PC-3 (cell line): Measurements from ENCODE around the gene RSL1D1. TPM values are rescaled to one million over a fixed set of nuclear protein-coding genes. Genes with fewer than 3 reads are reported as not detected.

Experiments used
- ATAC-seq: fragments of 200-7000 bp; cut with Tn5 transposase; 2 replicates; pipeline ENCODE4 v1.9.1; 2020; ENCODE audit warnings: mild to moderate bottlenecking, moderate library complexity
- BruUV-seq: library from RNA; stranded (reverse); fragments of 400-500 nt; replicated peaks from 2 replicates; lab custom pipeline; 2021; lab: Mats Ljungman, UMichigan
- CTCF ChIA-PET: fragments of 300-600 bp; sonication (Branson Sonifier 250); formaldehyde crosslinking; loops from one replicate; lab custom pipeline; 2022; ENCODE audit warnings: antibody characterized with exemption; lab: Charles Lee
- POLR2A ChIA-PET: fragments of 300-600 bp; sonication (Branson Sonifier 250); formaldehyde crosslinking; loops from one replicate; lab custom pipeline; 2022; ENCODE audit warnings: antibody characterized with exemption; ENCODE audit not compliant: unreplicated experiment; lab: Charles Lee
- DNase-seq: peaks from one replicate; pipeline ENCODE4 v3.0.0-alpha.2; 2015
- H2AFZ ChIP-seq: fragments of 300-600 bp; sonication (generic); 2 replicates; pipeline ENCODE4 v1.6.0; 2016; ENCODE audit warnings: antibody characterized with exemption, low read length
- H3F3A ChIP-seq: fragments of 300-600 bp; sonication (generic); one replicate; pipeline ENCODE4 v1.6.0; 2017; ENCODE audit warnings: antibody characterized with exemption, low read length, control low read depth, mild to moderate bottlenecking; ENCODE audit not compliant: unreplicated experiment
- H3K27ac ChIP-seq: fragments of 300-600 bp; sonication (generic); 2 replicates; pipeline ENCODE4 v1.5.1; 2016; ENCODE audit warnings: mild to moderate bottlenecking, low read length
- H3K27me3 ChIP-seq: fragments of 300-600 bp; sonication (generic); 2 replicates; pipeline ENCODE4 v1.6.1; 2016; ENCODE audit warnings: low read length, mixed read lengths
- H3K36me3 ChIP-seq: fragments of 300-600 bp; sonication (generic); 2 replicates; pipeline ENCODE4 v1.6.1; 2016; ENCODE audit warnings: low read depth, mixed run types, low read length, mixed read lengths
- H3K4me1 ChIP-seq: fragments of 300-600 bp; sonication (generic); 2 replicates; pipeline ENCODE4 v1.5.1; 2016; ENCODE audit warnings: low read length; ENCODE audit not compliant: insufficient read depth
- H3K4me2 ChIP-seq: fragments of 300-600 bp; sonication (generic); 2 replicates; pipeline ENCODE4 v1.6.0; 2016; ENCODE audit warnings: low read length
- H3K4me3 ChIP-seq: fragments of 300-600 bp; sonication (generic); 2 replicates; pipeline ENCODE4 v1.5.1; 2016; ENCODE audit warnings: mild to moderate bottlenecking, low read length, mixed read lengths
- H3K79me2 ChIP-seq: fragments of 300-600 bp; sonication (generic); 2 replicates; pipeline ENCODE4 v1.6.1; 2017; ENCODE audit warnings: low read length, mixed read lengths
- H3K9ac ChIP-seq: fragments of 300-600 bp; sonication (generic); 2 replicates; pipeline ENCODE4 v1.6.0; 2016; ENCODE audit warnings: mild to moderate bottlenecking, low read length
- H3K9me2 ChIP-seq: fragments of 300-600 bp; sonication (generic); replicated peaks from 2 replicates; pipeline ENCODE4 v1.6.1; 2016; ENCODE audit warnings: mixed run types, low read length, mixed read lengths
- H3K9me3 ChIP-seq: fragments of 300-600 bp; sonication (generic); 2 replicates; pipeline ENCODE4 v1.6.1; 2016; ENCODE audit warnings: low read length, mixed read lengths
- H4K20me1 ChIP-seq: fragments of 300-600 bp; sonication (generic); 2 replicates; pipeline ENCODE4 v1.6.1; 2016; ENCODE audit warnings: low read length, mixed read lengths
- EZH2 ChIP-seq: fragments of 300-600 bp; sonication (generic); IDR thresholded peaks from one replicate; pipeline ENCODE4 v1.6.1; 2017; ENCODE audit warnings: antibody characterized with exemption, mild to moderate bottlenecking, low read length; ENCODE audit not compliant: unreplicated experiment
- EZH2phosphoT487 ChIP-seq: fragments of 300-600 bp; sonication (generic); IDR thresholded peaks from 2 replicates; pipeline ENCODE4 v1.6.1; 2018; ENCODE audit warnings: mild to moderate bottlenecking, antibody characterized with exemption, low read length, borderline replicate concordance
- intact Hi-C: fragments of 100-400 bp; cut with micrococcal nuclease; formaldehyde crosslinking; loops from 2 replicates; pipeline ENCODE4 v1.9.0; 2023
- total RNA-seq: library from RNA; depleted of rRNA; stranded (reverse); fragments of >200 nt; gene quantifications from 2 replicates; pipeline ENCODE4 v1.2.3, GENCODE V29; 2014
- TF ChIP-seq, protein P1 (sequence below): fragments of 300-600 bp; sonication (generic); conservative IDR thresholded peaks from 2 replicates; pipeline ENCODE4 v1.5.1; 2017; ENCODE audit warnings: antibody characterized with exemption, low read depth, mild to moderate bottlenecking, low read length

Gene RSL1D1
- total RNA-seq, 1 experiment from 2014 or later: 75.9 TPM

DNA sequence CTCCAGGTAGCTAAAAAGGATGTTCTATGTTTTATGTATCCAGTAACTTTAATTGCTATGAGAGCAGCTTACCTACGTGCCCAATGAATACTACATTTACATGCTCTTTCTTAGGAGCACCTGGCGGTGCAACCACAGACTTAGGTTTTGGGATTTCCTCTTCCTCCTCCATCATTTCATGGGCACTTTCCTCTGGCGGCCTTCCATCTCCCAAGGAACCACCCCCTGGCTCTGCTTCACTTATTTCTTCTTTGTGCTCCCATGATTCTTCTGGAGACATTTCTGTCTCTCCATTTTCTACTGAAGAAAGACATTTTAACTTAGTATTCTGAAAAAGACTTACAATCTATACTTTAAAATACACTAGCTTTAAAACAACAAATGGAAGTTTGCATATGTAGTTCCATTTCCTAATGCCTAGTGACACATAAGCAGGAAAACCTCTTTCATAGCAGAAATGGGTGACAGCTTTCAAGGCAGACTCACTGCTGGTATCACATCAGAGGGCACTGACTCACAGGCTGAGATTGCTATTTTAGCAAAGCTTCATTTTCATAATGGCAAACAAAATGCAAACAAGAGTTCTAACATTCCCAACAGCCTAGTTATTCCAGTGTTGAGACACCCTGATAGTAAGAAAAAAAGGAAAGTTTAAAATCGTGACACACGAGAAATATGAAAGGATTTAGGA, 45.3 kb upstream of the RSL1D1 start:
- peaks cover 25% of the 10 kb centered on the region for H4K20me1 ChIP-seq
- no peaks in the 10 kb centered on the region for H3K27me3 ChIP-seq
- no peak overlapping the region for H3K27ac ChIP-seq
- ChIA-PET CTCF (no interaction called here), POLR2A (no interaction called here)
- BruUV-seq: no TSS peak
- ATAC-seq (peak; percentile 53), DNase-seq (peak; percentile 22)
- H3K79me2 ChIP-seq: peaks cover 77% of the 10 kb centered on the region
- H3K9me2 ChIP-seq: no peaks in the 10 kb centered on the region
- TF ChIP-seq EZH2phosphoT487: no peak
- no peak for TF ChIP-seq EZH2
- TF ChIP-seq, protein P1, sequence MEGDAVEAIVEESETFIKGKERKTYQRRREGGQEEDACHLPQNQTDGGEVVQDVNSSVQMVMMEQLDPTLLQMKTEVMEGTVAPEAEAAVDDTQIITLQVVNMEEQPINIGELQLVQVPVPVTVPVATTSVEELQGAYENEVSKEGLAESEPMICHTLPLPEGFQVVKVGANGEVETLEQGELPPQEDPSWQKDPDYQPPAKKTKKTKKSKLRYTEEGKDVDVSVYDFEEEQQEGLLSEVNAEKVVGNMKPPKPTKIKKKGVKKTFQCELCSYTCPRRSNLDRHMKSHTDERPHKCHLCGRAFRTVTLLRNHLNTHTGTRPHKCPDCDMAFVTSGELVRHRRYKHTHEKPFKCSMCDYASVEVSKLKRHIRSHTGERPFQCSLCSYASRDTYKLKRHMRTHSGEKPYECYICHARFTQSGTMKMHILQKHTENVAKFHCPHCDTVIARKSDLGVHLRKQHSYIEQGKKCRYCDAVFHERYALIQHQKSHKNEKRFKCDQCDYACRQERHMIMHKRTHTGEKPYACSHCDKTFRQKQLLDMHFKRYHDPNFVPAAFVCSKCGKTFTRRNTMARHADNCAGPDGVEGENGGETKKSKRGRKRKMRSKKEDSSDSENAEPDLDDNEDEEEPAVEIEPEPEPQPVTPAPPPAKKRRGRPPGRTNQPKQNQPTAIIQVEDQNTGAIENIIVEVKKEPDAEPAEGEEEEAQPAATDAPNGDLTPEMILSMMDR: no peak
- H3K9me3 ChIP-seq: no peaks in the 10 kb centered on the region
- H3F3A ChIP-seq: no peaks in the 10 kb centered on the region
- H3K36me3 ChIP-seq: peaks cover 29% of the 10 kb centered on the region
- no peak overlapping the region for H3K4me2 ChIP-seq
- H3K9ac ChIP-seq: no peak overlapping the region
- H3K4me3 ChIP-seq: no peak overlapping the region
- no peak overlapping the region for H2AFZ ChIP-seq
- H3K4me1 ChIP-seq: no peaks in the 10 kb centered on the region
- intact Hi-C loops: no loop called here

DNA sequence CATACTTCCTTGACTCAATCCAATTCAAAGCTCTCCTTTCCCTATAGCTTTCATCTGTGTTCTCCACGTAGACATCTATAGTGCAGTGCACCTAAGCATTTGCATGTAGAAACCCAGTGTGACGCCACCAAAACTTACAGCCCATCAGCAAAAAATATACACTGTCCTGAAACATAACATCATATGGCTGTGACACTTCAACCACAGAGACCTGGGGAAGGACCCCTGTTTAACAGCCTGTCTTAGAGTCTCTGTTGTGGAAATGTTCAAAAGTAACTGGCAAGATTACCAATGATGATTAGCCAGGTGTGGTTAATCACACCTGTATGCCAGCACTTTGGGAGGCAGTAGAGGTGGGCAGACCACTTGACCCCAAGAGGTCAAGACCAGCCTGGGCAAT, 42.2 kb upstream of the RSL1D1 start:
- CTCF ChIA-PET: no interaction called here
- no peak overlapping the region for H3K9ac ChIP-seq
- H3K27me3 ChIP-seq: no peaks in the 10 kb centered on the region
- ATAC-seq: no peak
- no peaks in the 10 kb centered on the region for H3K9me2 ChIP-seq
- no peak for DNase-seq
- no peaks in the 10 kb centered on the region for H3K4me1 ChIP-seq
- peaks cover 39% of the 10 kb centered on the region for H3K36me3 ChIP-seq
- TF ChIP-seq EZH2phosphoT487 (no peak), EZH2 (no peak)
- TF ChIP-seq, protein P1: no peak
- peaks cover 6% of the 10 kb centered on the region; the same call in 1 of the 2 replicates for H4K20me1 ChIP-seq
- no peak overlapping the region for H3K27ac ChIP-seq
- BruUV-seq: no TSS peak
- intact Hi-C loops: no loop called here
- H3K4me3 ChIP-seq: no peak overlapping the region
- H3K4me2 ChIP-seq: no peak overlapping the region
- H3F3A ChIP-seq: no peaks in the 10 kb centered on the region
- H3K79me2 ChIP-seq: peaks cover 46% of the 10 kb centered on the region
- H3K9me3 ChIP-seq: no peaks in the 10 kb centered on the region
- POLR2A ChIA-PET: no interaction called here
- H2AFZ ChIP-seq: no peak overlapping the region

DNA sequence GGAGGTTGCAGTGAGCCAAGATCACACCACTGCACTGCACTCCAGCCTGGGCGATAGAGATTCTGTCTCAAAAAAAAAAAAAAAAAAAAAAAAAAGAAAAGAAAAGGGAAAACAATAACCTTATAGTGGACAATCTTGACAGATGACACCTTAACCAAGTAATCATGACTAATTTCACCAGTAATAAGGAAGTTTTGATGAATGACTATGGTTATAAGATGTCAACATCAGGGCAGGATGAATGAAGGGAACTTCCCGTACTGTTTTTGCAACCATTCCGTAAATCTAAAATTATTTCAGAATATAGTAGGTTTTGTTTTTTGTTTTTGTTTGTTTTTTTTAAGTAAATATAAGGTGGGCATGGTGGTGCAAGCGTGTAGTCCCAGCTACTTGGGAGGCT, 41.4 kb upstream of the RSL1D1 start:
- Histone ChIP-seq H3K27ac (no peak overlapping the region), H3K9ac (no peak overlapping the region), H3K27me3 (no peaks in the 10 kb centered on the region), H3K4me2 (no peak overlapping the region), H4K20me1 (no peaks in the 10 kb centered on the region), H2AFZ (no peak overlapping the region), H3K4me3 (no peak overlapping the region), H3K79me2 (peaks cover 38% of the 10 kb centered on the region), H3K9me2 (no peaks in the 10 kb centered on the region), H3K36me3 (peaks cover 36% of the 10 kb centered on the region), H3K9me3 (no peaks in the 10 kb centered on the region), H3K4me1 (no peaks in the 10 kb centered on the region), H3F3A (no peaks in the 10 kb centered on the region)
- ChIA-PET POLR2A (no interaction called here), CTCF (no interaction called here)
- TF ChIP-seq EZH2phosphoT487 (no peak), EZH2 (no peak)
- TF ChIP-seq, protein P1: no peak
- no peak for ATAC-seq
- intact Hi-C loops: no loop called here
- no peak for DNase-seq
- no TSS peak for BruUV-seq
